GM15510 (cell line): ENCODE measurements around the gene AKT2.

Experiments
- POLR2A ChIP-seq: IDR thresholded peaks from 3 replicates; pipeline ENCODE4 v1.6.1; 2011; ENCODE audit warnings: borderline replicate concordance; ENCODE audit not compliant: insufficient read length; ENCODE audit errors: extremely low read depth

AKT2 gene

GRCh38 chr19:40282920-40283319, 2.2 kb downstream of the AKT2 start:
- TF ChIP-seq POLR2A: no peak

GRCh38 chr19:40282209-40282580, 3.0 kb downstream of the AKT2 start:
- no peak for TF ChIP-seq POLR2A

- no peak for TF ChIP-seq POLR2A
Measured at GRCh38 chr19:40281381-40282208, 3.5 kb downstream of the AKT2 start.

GRCh38 chr19:40280608-40281221, 4.4 kb downstream of the AKT2 start:
- no peak for TF ChIP-seq POLR2A

GRCh38 chr19:40279761-40280607, 5.2 kb downstream of the AKT2 start:
- no peak for TF ChIP-seq POLR2A

GRCh38 chr19:40279120-40279551, 6.0 kb downstream of the AKT2 start:
- no peak for TF ChIP-seq POLR2A

GRCh38 chr19:40278361-40279035, 6.6 kb downstream of the AKT2 start:
- no peak for TF ChIP-seq POLR2A

GRCh38 chr19:40277356-40278059, 7.6 kb downstream of the AKT2 start:
- no peak for TF ChIP-seq POLR2A

GRCh38 chr19:40274585-40275544, 10.3 kb downstream of the AKT2 start:
- TF ChIP-seq POLR2A: no peak

- no peak for TF ChIP-seq POLR2A
Measured at GRCh38 chr19:40273469-40274360, 11.4 kb downstream of the AKT2 start.

- no peak for TF ChIP-seq POLR2A
Measured at GRCh38 chr19:40272261-40272660, 12.9 kb downstream of the AKT2 start.

- no peak for TF ChIP-seq POLR2A
Measured at GRCh38 chr19:40271706-40272105, 13.4 kb downstream of the AKT2 start.
